A549 (cell line): Measurements from ENCODE around the gene CPLANE2. TPM values are rescaled to one million over a fixed set of nuclear protein-coding genes. Genes with fewer than 3 reads are reported as not detected.

Experiments
- ATAC-seq, 2 experiments: fragments of 200-7000 bp in 1 of 2; fragments of >200 bp in 1 of 2; cut with Nextera tagmentation in 1 of 2; cut with Tn5 transposase in 1 of 2; 3 replicates each; pipeline versions ENCODE4 v1.8.0 to v1.9.1; 2018 to 2020; ENCODE audit warnings: mild to moderate bottlenecking in 1 of 2, moderate library complexity in 1 of 2
- CTCF ChIA-PET: fragments of 300-600 bp; sonication (Branson Sonifier 250); formaldehyde crosslinking; extraction: SDS; loops from one replicate; lab custom pipeline; 2021; ENCODE audit warnings: antibody characterized with exemption, inconsistent platforms; lab: Yijun Ruan, JAX
- POLR2A ChIA-PET: fragments of 350-600 bp; formaldehyde crosslinking; extraction: SDS; loops from one replicate; lab custom pipeline; 2021; ENCODE audit warnings: antibody characterized with exemption, inconsistent platforms; lab: Yijun Ruan, JAX
- DNase-seq, 2 experiments: peaks; one replicate each; pipeline versions ENCODE4 v3.0.0 to v3.0.0-alpha.2; 2011 to 2016; ENCODE audit warnings: low read depth in 1 of 2, low spot score in 1 of 2
- FAIRE-seq: peaks from 2 replicates; lab custom pipeline; 2011; peaks lifted over from hg19 to GRCh38; lab: Jason Lieb, UNC
- H3K27ac ChIP-seq, 2 experiments: fragments of >200 bp; sonication (Bioruptor Twin); formaldehyde crosslinking; 3 replicates each; pipeline ENCODE4 v1.5.1; 2016 to 2017
- H3K4me1 ChIP-seq: fragments of >200 bp; sonication (Bioruptor Twin); formaldehyde crosslinking; 3 replicates; pipeline ENCODE4 v1.6.1; 2016
- H3K4me2 ChIP-seq: fragments of >200 bp; sonication (Bioruptor Twin); formaldehyde crosslinking; 3 replicates; pipeline ENCODE4 v1.6.1; 2016
- H3K4me3 ChIP-seq: fragments of >200 bp; sonication (Bioruptor Twin); formaldehyde crosslinking; 3 replicates; pipeline ENCODE4 v1.5.1; 2016
- H3K9me3 ChIP-seq: fragments of >200 bp; sonication (Bioruptor Twin); formaldehyde crosslinking; 3 replicates; pipeline ENCODE4 v1.6.1; 2016
- CHD4 ChIP-seq: fragments of 200-600 bp; sonication (generic); IDR thresholded peaks from 2 replicates; pipeline ENCODE4 v1.6.1; 2016; ENCODE audit warnings: antibody characterized with exemption, mild to moderate bottlenecking, borderline replicate concordance
- E2F6 ChIP-seq: IDR thresholded peaks from 2 replicates; pipeline ENCODE4 v1.6.1; 2012; ENCODE audit warnings: low read depth, borderline replicate concordance
- EHMT2 ChIP-seq: fragments of 200-600 bp; sonication (generic); IDR thresholded peaks from 2 replicates; pipeline ENCODE4 v1.6.1; 2016; ENCODE audit warnings: antibody characterized with exemption, low read depth, mild to moderate bottlenecking, moderate library complexity
- ESRRA ChIP-seq: fragments of 150-350 bp; IDR thresholded peaks from 2 replicates; pipeline ENCODE4 v1.6.1; 2014; ENCODE audit warnings: mild to moderate bottlenecking, low read length, borderline replicate concordance
- FOXS1 ChIP-seq: fragments of 250-450 bp; sonication (Bioruptor Pico); IDR thresholded peaks from 2 replicates; pipeline ENCODE4 v1.5.0; 2020; ENCODE audit warnings: mild to moderate bottlenecking, moderate library complexity
- GATA3 ChIP-seq: IDR thresholded peaks from 2 replicates; pipeline ENCODE4 v1.6.1; 2012; ENCODE audit warnings: borderline replicate concordance
- HDAC2 ChIP-seq: fragments of 200-600 bp; sonication (generic); IDR thresholded peaks from 2 replicates; pipeline ENCODE4 v1.6.1; 2016
- HEYL ChIP-seq: fragments of 250-450 bp; sonication (Bioruptor Pico); IDR thresholded peaks from 2 replicates; pipeline ENCODE4 v1.8.0; 2021; ENCODE audit warnings: mild to moderate bottlenecking, moderate library complexity
- HOXB13 ChIP-seq: fragments of 250-450 bp; sonication (Bioruptor Pico); IDR thresholded peaks from 2 replicates; pipeline ENCODE4 v1.5.0; 2020; ENCODE audit warnings: low read depth, mild to moderate bottlenecking, moderate library complexity
- HOXB5 ChIP-seq: fragments of 250-450 bp; sonication (Bioruptor Pico); IDR thresholded peaks from 2 replicates; pipeline ENCODE4 v1.5.0; 2020; ENCODE audit warnings: mild to moderate bottlenecking, moderate library complexity
- JUN ChIP-seq, 2 experiments: fragments of >200 bp; sonication (Bioruptor Twin); formaldehyde crosslinking; IDR thresholded peaks; 2 replicates in 1 of 2; 3 replicates in 1 of 2; pipeline ENCODE4 v1.6.1; 2016 to 2017
- KDM1A ChIP-seq: fragments of 200-600 bp; sonication (generic); IDR thresholded peaks from 2 replicates; pipeline ENCODE4 v1.6.1; 2016; ENCODE audit warnings: low read depth, mild to moderate bottlenecking
- KDM5A ChIP-seq: fragments of 200-600 bp; sonication (generic); IDR thresholded peaks from 2 replicates; pipeline ENCODE4 v1.6.1; 2016; ENCODE audit warnings: antibody characterized with exemption, mild to moderate bottlenecking
- MYC ChIP-seq: IDR thresholded peaks from 2 replicates; pipeline ENCODE4 v1.6.1; 2012; ENCODE audit warnings: mild to moderate bottlenecking, inconsistent platforms, low read length, improper control_type of control experiment, borderline replicate concordance
- NFE2L2 ChIP-seq: fragments of 150-350 bp; conservative IDR thresholded peaks from 2 replicates; pipeline ENCODE4 v1.6.1; 2014; ENCODE audit warnings: low read length
- NR3C1 ChIP-seq: fragments of >200 bp; sonication (Bioruptor Twin); formaldehyde crosslinking; IDR thresholded peaks from 3 replicates; pipeline ENCODE4 v1.6.1; 2017
- PHF8 ChIP-seq: fragments of 200-600 bp; sonication (generic); IDR thresholded peaks from 2 replicates; pipeline ENCODE4 v1.6.1; 2016; ENCODE audit warnings: low read depth, mild to moderate bottlenecking, antibody characterized with exemption, moderate library complexity, borderline replicate concordance
- POLR2A ChIP-seq: IDR thresholded peaks from 2 replicates; pipeline ENCODE4 v1.6.1; 2012; ENCODE audit warnings: mild to moderate bottlenecking, low read length
- RAD21 ChIP-seq, 2 experiments: fragments of >200 bp in 1 of 2; sonication (Bioruptor Twin) in 1 of 2; formaldehyde crosslinking in 1 of 2; IDR thresholded peaks in 1 of 2; conservative IDR thresholded peaks in 1 of 2; 2 replicates in 1 of 2; 3 replicates in 1 of 2; pipeline ENCODE4 v1.6.1; 2012 to 2018; ENCODE audit warnings: inconsistent platforms in 1 of 2
- RCOR1 ChIP-seq: fragments of 150-350 bp; IDR thresholded peaks from 2 replicates; pipeline ENCODE4 v1.6.1; 2014; ENCODE audit warnings: antibody characterized with exemption, low read length, low read depth
- SMC3 ChIP-seq: fragments of >200 bp; sonication (Bioruptor Twin); formaldehyde crosslinking; IDR thresholded peaks from 3 replicates; pipeline ENCODE4 v1.6.1; 2018; ENCODE audit warnings: inconsistent platforms
- SREBF2 ChIP-seq: fragments of 450-650 bp; IDR thresholded peaks from 2 replicates; pipeline ENCODE4 v1.6.1; 2014; ENCODE audit warnings: mild to moderate bottlenecking, moderate library complexity
- ZC3H11A ChIP-seq: fragments of 450-650 bp; IDR thresholded peaks from 2 replicates; pipeline ENCODE4 v1.6.1; 2014; ENCODE audit warnings: antibody characterized with exemption, mild to moderate bottlenecking
- ZFP36 ChIP-seq: fragments of 450-650 bp; IDR thresholded peaks from 2 replicates; pipeline ENCODE4 v1.6.1; 2014; ENCODE audit warnings: borderline replicate concordance; ENCODE audit not compliant: partially characterized antibody
- ZSCAN20 ChIP-seq: fragments of 250-450 bp; sonication (Bioruptor Pico); IDR thresholded peaks from 2 replicates; pipeline ENCODE4 v1.8.0; 2022; ENCODE audit warnings: mild to moderate bottlenecking, moderate library complexity
- WGBS: methylation state at CpG from one replicate; pipeline ENCODE4 v1.1.6; 2017; ENCODE audit errors: missing lambda C conversion rate; 5-methylcytosine and 5-hydroxymethylcytosine counted together
- polyA plus RNA-seq, 4 experiments: library from polyadenylated mRNA; depleted of rRNA in 3 of 4; stranded (reverse); fragments of >200 nt; fragmentation: RNase III in 1 of 4; extraction: RNeasy Plus Mini Kit Qiagen cat#74134 plus additional on column Dnase treatment in 1 of 4; gene quantifications; 2 replicates in 3 of 4; 3 replicates in 1 of 4; pipeline ENCODE4 v1.2.3, GENCODE V29; 2011 to 2017
- TF ChIP-seq, protein P1 (sequence below): fragments of >200 bp; sonication (Bioruptor Twin); formaldehyde crosslinking; IDR thresholded peaks from 3 replicates; pipeline ENCODE4 v1.6.1; 2016
- TF ChIP-seq, protein P2 (sequence below): fragments of 150-350 bp; IDR thresholded peaks from 2 replicates; pipeline ENCODE4 v1.6.1; 2014; ENCODE audit warnings: low read depth, mild to moderate bottlenecking, low read length
- TF ChIP-seq, protein P3 (sequence below): fragments of >200 bp; sonication (Bioruptor Twin); formaldehyde crosslinking; IDR thresholded peaks from 3 replicates; pipeline ENCODE4 v1.5.1; 2016
- TF ChIP-seq, protein P4 (sequence below): IDR thresholded peaks from 2 replicates; pipeline ENCODE4 v1.6.1; 2012
- TF ChIP-seq, protein P5 (sequence below): fragments of 250-450 bp; sonication (Bioruptor Pico); IDR thresholded peaks from 2 replicates; pipeline ENCODE4 v1.5.0; 2021; ENCODE audit warnings: mild to moderate bottlenecking, moderate library complexity, borderline replicate concordance
- TF ChIP-seq, protein P6 (sequence below): fragments of 250-450 bp; sonication (Bioruptor Pico); IDR thresholded peaks from 2 replicates; pipeline ENCODE4 v1.5.0; 2020; ENCODE audit warnings: low read depth, mild to moderate bottlenecking, moderate library complexity
- TF ChIP-seq, protein P7 (sequence below): IDR thresholded peaks from 2 replicates; pipeline ENCODE4 v1.6.1; 2012

CPLANE2 gene
- polyA plus RNA-seq, 2 of the 4 experiments (the other 2 are of a cell fraction) = 2.4 to 3.7 TPM

GRCh38 chr1:16206547-16207317, 30.3 kb downstream of the CPLANE2 start:
- H3K4me1 ChIP-seq = peaks cover 26% of the 10 kb centered on the region
- ChIA-PET CTCF (interaction anchor here (1.4 to 3.9 kb wide), 4 partner anchors 37 to 156 kb away, joined by 6 to 31 read pairs (median 8); no protein-coding TSS in a partner anchor), POLR2A (interaction anchor here (0.6 to 2.3 kb wide), 6 partner anchors 11 to 208 kb away, joined by 3 to 29 read pairs (median 6); partner anchors contain the start of gene CPLANE2)
- peak; percentile 76 to 97 for DNase-seq
- peak overlapping the region; percentile 84 to 95 for H3K27ac ChIP-seq
- peak; percentile 92 to 95 for ATAC-seq
- no peaks in the 10 kb centered on the region for H3K9me3 ChIP-seq
- 3% methylated on average over 24 of the region's 87 CpGs for WGBS
- FAIRE-seq = no peak
- H3K4me3 ChIP-seq = peak overlapping the region; percentile 51
- TF ChIP-seq, protein P1, sequence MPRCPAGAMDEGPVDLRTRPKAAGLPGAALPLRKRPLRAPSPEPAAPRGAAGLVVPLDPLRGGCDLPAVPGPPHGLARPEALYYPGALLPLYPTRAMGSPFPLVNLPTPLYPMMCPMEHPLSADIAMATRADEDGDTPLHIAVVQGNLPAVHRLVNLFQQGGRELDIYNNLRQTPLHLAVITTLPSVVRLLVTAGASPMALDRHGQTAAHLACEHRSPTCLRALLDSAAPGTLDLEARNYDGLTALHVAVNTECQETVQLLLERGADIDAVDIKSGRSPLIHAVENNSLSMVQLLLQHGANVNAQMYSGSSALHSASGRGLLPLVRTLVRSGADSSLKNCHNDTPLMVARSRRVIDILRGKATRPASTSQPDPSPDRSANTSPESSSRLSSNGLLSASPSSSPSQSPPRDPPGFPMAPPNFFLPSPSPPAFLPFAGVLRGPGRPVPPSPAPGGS = peak; percentile 82; the same call in 1 of the 3 replicates
- TF ChIP-seq, protein P2, sequence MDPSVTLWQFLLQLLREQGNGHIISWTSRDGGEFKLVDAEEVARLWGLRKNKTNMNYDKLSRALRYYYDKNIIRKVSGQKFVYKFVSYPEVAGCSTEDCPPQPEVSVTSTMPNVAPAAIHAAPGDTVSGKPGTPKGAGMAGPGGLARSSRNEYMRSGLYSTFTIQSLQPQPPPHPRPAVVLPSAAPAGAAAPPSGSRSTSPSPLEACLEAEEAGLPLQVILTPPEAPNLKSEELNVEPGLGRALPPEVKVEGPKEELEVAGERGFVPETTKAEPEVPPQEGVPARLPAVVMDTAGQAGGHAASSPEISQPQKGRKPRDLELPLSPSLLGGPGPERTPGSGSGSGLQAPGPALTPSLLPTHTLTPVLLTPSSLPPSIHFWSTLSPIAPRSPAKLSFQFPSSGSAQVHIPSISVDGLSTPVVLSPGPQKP = no peak
- peak; percentile 24; the same call in 1 of the 2 replicates for TF ChIP-seq MYC
- TF ChIP-seq NFE2L2 = no peak
- no peak for TF ChIP-seq SMC3
- no peak for TF ChIP-seq ZC3H11A
- TF ChIP-seq, protein P3, sequence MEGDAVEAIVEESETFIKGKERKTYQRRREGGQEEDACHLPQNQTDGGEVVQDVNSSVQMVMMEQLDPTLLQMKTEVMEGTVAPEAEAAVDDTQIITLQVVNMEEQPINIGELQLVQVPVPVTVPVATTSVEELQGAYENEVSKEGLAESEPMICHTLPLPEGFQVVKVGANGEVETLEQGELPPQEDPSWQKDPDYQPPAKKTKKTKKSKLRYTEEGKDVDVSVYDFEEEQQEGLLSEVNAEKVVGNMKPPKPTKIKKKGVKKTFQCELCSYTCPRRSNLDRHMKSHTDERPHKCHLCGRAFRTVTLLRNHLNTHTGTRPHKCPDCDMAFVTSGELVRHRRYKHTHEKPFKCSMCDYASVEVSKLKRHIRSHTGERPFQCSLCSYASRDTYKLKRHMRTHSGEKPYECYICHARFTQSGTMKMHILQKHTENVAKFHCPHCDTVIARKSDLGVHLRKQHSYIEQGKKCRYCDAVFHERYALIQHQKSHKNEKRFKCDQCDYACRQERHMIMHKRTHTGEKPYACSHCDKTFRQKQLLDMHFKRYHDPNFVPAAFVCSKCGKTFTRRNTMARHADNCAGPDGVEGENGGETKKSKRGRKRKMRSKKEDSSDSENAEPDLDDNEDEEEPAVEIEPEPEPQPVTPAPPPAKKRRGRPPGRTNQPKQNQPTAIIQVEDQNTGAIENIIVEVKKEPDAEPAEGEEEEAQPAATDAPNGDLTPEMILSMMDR = no peak
- TF ChIP-seq ZFP36 = no peak
- TF ChIP-seq FOXS1 = no peak
- no peak for TF ChIP-seq HOXB5 (CRISPR knock-in tag)
- no peak for TF ChIP-seq HEYL (CRISPR knock-in tag)
- TF ChIP-seq, protein P4, sequence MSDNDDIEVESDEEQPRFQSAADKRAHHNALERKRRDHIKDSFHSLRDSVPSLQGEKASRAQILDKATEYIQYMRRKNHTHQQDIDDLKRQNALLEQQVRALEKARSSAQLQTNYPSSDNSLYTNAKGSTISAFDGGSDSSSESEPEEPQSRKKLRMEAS = peak; percentile 82
- no peak for TF ChIP-seq SREBF2
- TF ChIP-seq, protein P5, sequence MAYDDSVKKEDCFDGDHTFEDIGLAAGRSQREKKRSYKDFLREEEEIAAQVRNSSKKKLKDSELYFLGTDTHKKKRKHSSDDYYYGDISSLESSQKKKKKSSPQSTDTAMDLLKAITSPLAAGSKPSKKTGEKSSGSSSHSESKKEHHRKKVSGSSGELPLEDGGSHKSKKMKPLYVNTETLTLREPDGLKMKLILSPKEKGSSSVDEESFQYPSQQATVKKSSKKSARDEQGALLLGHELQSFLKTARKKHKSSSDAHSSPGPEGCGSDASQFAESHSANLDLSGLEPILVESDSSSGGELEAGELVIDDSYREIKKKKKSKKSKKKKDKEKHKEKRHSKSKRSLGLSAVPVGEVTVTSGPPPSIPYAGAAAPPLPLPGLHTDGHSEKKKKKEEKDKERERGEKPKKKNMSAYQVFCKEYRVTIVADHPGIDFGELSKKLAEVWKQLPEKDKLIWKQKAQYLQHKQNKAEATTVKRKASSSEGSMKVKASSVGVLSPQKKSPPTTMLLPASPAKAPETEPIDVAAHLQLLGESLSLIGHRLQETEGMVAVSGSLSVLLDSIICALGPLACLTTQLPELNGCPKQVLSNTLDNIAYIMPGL (CRISPR knock-in tag) = no peak
- TF ChIP-seq, protein P6, sequence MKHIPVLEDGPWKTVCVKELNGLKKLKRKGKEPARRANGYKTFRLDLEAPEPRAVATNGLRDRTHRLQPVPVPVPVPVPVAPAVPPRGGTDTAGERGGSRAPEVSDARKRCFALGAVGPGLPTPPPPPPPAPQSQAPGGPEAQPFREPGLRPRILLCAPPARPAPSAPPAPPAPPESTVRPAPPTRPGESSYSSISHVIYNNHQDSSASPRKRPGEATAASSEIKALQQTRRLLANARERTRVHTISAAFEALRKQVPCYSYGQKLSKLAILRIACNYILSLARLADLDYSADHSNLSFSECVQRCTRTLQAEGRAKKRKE = no peak
- TF ChIP-seq PHF8 = peak; percentile 57; the same call in 1 of the 2 replicates
- no peak for TF ChIP-seq NR3C1
- no peak for TF ChIP-seq GATA3
- TF ChIP-seq ESRRA = no peak
- no peak for TF ChIP-seq HDAC2
- peak; percentile 78 to 95; a peak in 4 of 5 replicates for TF ChIP-seq JUN (IDR thresholded peaks at IDR 0.05)
- peak; percentile 85 for TF ChIP-seq POLR2A
- TF ChIP-seq, protein P7, sequence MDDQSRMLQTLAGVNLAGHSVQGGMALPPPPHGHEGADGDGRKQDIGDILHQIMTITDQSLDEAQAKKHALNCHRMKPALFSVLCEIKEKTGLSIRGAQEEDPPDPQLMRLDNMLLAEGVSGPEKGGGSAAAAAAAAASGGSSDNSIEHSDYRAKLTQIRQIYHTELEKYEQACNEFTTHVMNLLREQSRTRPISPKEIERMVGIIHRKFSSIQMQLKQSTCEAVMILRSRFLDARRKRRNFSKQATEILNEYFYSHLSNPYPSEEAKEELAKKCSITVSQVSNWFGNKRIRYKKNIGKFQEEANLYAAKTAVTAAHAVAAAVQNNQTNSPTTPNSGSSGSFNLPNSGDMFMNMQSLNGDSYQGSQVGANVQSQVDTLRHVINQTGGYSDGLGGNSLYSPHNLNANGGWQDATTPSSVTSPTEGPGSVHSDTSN = no peak
- 0 out of 2 replicates have a peak, but pooled peaks have one; percentile 13 for TF ChIP-seq E2F6
- TF ChIP-seq CHD4 = no peak
- no peak for TF ChIP-seq RAD21 (conservative IDR thresholded peaks at IDR 0.05 in 1 of 2, IDR thresholded peaks at IDR 0.05 in 1 of 2)
- no peak for TF ChIP-seq ZSCAN20 (CRISPR knock-in tag)
- TF ChIP-seq EHMT2 = no peak
- no peak for TF ChIP-seq KDM5A
- no peak for TF ChIP-seq KDM1A
- no peak for TF ChIP-seq RCOR1
- TF ChIP-seq HOXB13 (CRISPR knock-in tag) = no peak
- peak overlapping the region; percentile 89 for H3K4me2 ChIP-seq
